IPS-20b (cell line): ENCODE measurements around the gene SLC6A9.

Experiments used
- H3K27ac ChIP-seq: one replicate; pipeline ENCODE4 v1.5.1; 2013; ENCODE audit warnings: low read length
- H3K27me3 ChIP-seq: 2 replicates; pipeline ENCODE4 v1.6.1; 2013; ENCODE audit warnings: mild to moderate bottlenecking, low read length, inconsistent platforms; ENCODE audit not compliant: insufficient read depth
- H3K36me3 ChIP-seq: 2 replicates; pipeline ENCODE4 v1.6.1; 2013; ENCODE audit warnings: low read depth, mild to moderate bottlenecking, inconsistent platforms, low read length, moderate library complexity; ENCODE audit not compliant: insufficient read depth
- H3K4me1 ChIP-seq: 2 replicates; pipeline ENCODE4 v1.6.1; 2013; ENCODE audit warnings: mild to moderate bottlenecking, control low read depth, inconsistent platforms, low read length, moderate library complexity; ENCODE audit not compliant: insufficient read depth
- H3K4me3 ChIP-seq: 2 replicates; pipeline ENCODE4 v1.5.1; 2013; ENCODE audit warnings: mild to moderate bottlenecking, low read length, inconsistent platforms
- H3K9ac ChIP-seq: 2 replicates; pipeline ENCODE4 v1.6.1; 2013; ENCODE audit warnings: low read depth, mild to moderate bottlenecking, inconsistent platforms, low read length, moderate library complexity
- H3K9me3 ChIP-seq: 2 replicates; pipeline ENCODE4 v1.6.1; 2013; ENCODE audit warnings: mild to moderate bottlenecking, low read depth, low read length, inconsistent platforms; ENCODE audit not compliant: insufficient read depth

The SLC6A9 gene

DNA sequence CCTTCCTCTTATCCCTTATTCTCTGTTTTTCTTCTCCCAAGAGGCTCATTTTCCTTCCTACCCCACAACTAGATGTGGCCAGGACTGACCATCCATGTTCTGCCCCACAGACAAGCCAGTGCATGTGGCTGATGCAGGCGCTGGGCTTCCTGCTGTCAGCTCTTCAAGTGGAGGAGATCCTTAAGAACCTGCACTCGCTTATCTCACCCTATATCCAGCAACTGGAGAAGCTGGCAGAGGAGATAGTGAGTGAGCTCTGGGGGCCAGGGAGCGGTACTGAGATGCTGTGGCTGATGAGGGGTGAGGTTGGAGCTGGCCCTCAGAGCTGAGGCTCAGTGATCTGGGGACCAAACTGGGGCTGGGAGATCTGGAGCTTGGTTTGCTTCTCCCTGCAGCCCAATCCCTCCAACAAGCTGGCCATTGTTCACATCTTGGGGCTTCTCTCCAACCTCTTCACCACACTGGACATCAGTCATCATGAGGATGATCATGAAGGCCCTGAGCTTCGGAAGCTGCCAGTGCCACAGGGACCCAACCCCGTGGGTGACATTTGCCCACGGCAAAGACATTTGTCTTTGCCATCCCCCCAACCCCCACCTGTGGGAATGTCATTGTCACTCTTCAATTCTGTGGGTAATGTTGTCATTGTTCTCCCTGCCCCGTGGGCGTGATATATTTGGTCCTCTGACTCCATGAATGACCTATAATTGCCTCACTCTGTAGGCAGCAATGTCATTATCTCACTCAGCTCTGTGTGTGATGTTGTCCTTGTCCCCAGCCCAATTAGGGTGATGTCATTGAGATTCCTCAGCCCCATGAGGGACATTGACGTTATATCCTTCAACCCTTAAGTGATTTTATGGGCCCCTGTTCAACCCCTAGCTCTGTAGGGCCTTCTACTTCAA lies 72.7 kb downstream of the SLC6A9 start:
- no peaks in the 10 kb centered on the region for H3K9me3 ChIP-seq
- no peak overlapping the region for H3K4me3 ChIP-seq
- no peaks in the 10 kb centered on the region for H3K4me1 ChIP-seq
- H3K27ac ChIP-seq: no peak overlapping the region
- H3K9ac ChIP-seq: no peak overlapping the region
- H3K36me3 ChIP-seq: peaks cover 26% of the 10 kb centered on the region
- no peaks in the 10 kb centered on the region for H3K27me3 ChIP-seq

DNA sequence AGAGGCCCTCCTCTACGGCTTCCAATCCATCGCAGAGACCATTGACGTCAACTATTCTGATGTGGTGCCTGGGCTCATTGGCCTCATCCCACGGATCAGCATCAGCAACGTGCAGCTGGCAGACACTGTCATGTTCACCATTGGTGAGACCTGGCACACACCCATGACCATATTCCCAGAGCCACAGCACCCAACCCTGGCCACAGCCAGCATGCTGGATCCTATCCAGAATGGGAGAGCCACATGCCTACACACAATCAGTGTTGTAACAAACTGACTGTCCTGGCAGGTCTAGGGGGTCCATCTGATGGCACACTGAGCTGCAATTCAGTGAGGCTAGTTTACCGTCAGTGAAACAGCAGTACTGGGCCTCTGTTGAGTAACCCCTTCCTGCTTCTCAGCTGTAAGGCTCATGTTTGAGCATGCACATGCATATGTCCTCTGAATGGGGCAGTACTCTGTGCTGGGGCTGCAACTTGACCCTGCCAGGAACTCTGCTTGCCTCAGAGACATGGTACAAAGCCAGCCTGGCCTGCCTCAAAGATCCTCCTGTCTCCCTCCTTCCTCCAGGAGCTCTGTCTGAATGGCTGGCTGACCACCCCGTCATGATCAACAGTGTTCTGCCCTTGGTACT lies 73.7 kb downstream of the SLC6A9 start:
- Histone ChIP-seq H3K27me3 (no peaks in the 10 kb centered on the region), H3K9ac (no peak overlapping the region), H3K4me1 (no peaks in the 10 kb centered on the region), H3K36me3 (peaks cover 26% of the 10 kb centered on the region), H3K9me3 (no peaks in the 10 kb centered on the region), H3K4me3 (no peak overlapping the region), H3K27ac (no peak overlapping the region)

DNA sequence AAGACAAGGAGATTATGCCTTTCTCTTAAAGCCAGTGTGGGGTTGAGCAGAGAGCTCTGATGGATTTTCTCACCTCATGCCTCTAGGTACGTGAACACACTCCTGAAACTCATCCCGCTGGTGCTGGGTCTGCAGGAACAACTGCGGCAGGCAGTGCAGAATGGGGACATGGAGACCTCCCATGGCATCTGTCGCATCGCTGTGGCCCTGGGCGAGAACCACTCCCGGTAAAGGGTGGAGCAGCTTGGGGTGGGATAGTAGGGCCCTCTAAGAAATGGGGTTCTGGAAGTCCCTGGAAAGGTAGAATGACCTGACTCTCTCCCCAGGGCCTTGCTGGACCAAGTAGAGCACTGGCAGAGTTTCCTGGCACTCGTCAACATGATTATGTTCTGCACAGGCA lies 75.0 kb downstream of the SLC6A9 start:
- no peaks in the 10 kb centered on the region for H3K27me3 ChIP-seq
- no peaks in the 10 kb centered on the region for H3K9me3 ChIP-seq
- no peaks in the 10 kb centered on the region for H3K4me1 ChIP-seq
- H3K27ac ChIP-seq: no peak overlapping the region
- no peak overlapping the region for H3K9ac ChIP-seq
- H3K36me3 ChIP-seq: peaks cover 18% of the 10 kb centered on the region; the same call in 1 of the 2 replicates
- no peak overlapping the region for H3K4me3 ChIP-seq

DNA sequence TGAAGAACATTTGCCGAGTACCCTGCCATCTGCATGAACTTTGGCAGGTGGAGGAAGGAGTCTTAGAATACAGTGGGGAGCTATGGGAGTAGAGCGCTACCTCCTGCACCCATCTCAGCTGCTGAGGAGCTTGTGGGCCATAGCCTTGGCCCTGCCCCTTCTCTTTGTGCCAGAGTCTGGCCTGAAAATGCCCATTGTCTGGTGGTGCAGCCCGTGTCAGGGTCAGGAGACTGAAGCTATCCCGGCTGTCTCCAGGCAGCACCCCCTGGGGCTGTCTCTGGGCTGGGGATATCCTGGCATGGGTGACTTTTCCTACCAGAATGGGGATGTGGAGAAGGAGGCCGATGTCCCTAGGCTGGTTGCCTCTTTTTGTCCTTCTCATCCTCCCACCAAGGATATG lies 77.2 kb downstream of the SLC6A9 start:
- no peaks in the 10 kb centered on the region for H3K27me3 ChIP-seq
- H3K36me3 ChIP-seq: peaks cover 24% of the 10 kb centered on the region; the same call in 1 of the 2 replicates
- H3K27ac ChIP-seq: no peak overlapping the region
- H3K4me3 ChIP-seq: no peak overlapping the region
- H3K9ac ChIP-seq: no peak overlapping the region
- no peaks in the 10 kb centered on the region for H3K9me3 ChIP-seq
- no peaks in the 10 kb centered on the region for H3K4me1 ChIP-seq

DNA sequence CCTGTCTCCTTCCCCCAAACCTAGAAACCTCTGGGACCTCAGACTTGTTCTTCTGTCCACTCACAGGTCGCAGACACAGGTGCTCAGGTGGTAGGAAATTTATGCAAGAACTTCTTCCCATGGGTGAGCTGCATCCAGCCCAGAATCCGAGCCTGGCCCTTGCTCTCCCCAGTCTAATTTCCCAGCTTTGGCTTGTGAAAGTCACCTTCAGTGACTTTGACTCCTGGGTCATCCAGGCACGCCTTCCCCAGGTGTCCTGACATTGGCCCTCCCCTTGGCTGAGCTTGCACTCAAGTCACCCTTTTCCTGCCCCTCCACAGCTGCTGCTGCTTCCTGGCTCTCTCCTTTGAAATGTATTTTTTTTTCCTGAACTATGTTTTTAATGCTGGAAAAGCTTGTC lies 77.9 kb downstream of the SLC6A9 start:
- Histone ChIP-seq H3K9ac (peak overlapping the region; percentile 1; the same call in 1 of the 2 replicates), H3K27ac (no peak overlapping the region), H3K27me3 (no peaks in the 10 kb centered on the region), H3K4me1 (no peaks in the 10 kb centered on the region), H3K4me3 (no peak overlapping the region), H3K9me3 (no peaks in the 10 kb centered on the region), H3K36me3 (peaks cover 18% of the 10 kb centered on the region; the same call in 1 of the 2 replicates)

DNA sequence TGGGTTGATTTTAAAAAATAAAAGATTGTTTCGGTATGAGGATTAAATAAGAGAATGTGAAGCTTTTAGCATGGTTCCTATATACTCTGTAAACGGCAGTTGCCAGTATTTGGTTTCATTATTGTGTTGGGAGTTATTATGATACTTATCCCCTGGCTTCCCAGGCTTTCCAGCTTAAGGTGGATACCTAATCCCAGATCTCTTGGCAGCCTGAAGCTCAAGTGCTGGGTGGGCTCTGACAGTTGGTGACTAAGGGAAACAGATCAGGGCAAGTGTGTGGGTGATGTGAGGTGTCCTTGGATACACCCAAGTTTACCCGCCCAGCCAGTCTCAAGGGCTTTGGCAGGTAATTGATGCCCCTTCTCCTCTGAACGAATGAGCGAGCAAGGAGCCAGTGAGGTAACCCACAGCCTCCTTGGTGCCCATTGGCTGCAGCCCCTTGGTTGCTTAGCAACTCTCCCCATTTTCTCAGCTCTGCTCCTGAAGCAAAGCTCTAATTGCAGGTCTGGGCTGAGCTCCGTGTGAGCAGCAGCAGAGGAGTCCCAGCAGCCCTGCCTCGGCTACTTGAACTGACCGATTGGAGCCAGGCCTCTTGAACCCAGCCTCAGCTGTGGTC lies 78.4 kb downstream of the SLC6A9 start:
- peak overlapping the region; percentile 1; the same call in 1 of the 2 replicates for H3K9ac ChIP-seq
- H3K4me3 ChIP-seq: no peak overlapping the region
- H3K27me3 ChIP-seq: no peaks in the 10 kb centered on the region
- peaks cover 3% of the 10 kb centered on the region; the same call in 1 of the 2 replicates for H3K4me1 ChIP-seq
- no peaks in the 10 kb centered on the region for H3K9me3 ChIP-seq
- no peak overlapping the region for H3K27ac ChIP-seq
- H3K36me3 ChIP-seq: peaks cover 13% of the 10 kb centered on the region; the same call in 1 of the 2 replicates

DNA sequence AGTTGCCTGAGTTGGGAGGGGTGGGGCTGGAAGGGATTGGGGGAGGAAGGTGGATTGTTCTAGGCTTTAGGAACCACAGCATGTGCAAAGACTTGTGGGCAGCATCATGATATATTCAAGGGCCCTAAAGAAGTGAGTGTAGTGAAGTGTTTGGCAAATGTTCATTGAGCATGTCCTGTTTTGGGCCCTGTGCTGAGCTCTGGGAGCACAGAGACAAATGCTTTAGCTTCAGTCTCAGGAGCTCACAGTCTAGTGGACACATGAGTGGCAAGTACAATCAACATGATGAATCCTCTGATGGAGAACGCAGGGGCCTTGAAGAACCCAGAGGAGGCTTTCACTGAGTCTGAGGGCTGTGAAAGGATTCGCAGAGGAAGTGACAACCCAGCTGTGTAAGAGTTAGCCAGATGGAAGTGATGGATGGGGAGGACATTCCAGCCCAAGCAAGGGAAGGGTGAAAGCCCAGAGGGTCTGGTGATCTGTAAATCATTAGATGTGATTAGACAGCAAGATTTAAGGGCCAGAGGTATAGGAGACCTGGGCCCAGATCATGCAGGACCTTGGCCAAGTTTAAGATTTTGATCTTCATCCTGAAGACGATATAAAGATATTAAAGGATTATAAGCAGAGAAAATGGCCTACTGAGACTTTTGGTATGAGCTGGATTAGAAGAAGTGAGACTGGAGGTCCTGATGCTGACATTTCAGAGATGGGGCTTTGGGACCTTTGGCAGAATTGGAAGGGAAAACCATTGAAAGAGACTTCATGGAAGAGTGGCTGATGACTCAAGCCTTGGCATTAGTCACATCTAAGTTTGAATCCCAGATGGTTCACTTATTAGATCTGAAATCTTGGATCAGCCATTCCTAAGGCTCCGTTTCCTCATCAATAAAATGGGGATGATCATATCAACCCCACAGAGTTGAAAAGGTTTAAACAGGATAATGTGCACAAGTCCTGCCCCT lies 80.0 kb downstream of the SLC6A9 start:
- no peak overlapping the region for H3K27ac ChIP-seq
- H3K27me3 ChIP-seq: no peaks in the 10 kb centered on the region
- H3K9ac ChIP-seq: no peak overlapping the region
- H3K4me3 ChIP-seq: no peak overlapping the region
- H3K4me1 ChIP-seq: peaks cover 6% of the 10 kb centered on the region; the same call in 1 of the 2 replicates
- H3K36me3 ChIP-seq: peaks cover 13% of the 10 kb centered on the region; the same call in 1 of the 2 replicates
- no peaks in the 10 kb centered on the region for H3K9me3 ChIP-seq

DNA sequence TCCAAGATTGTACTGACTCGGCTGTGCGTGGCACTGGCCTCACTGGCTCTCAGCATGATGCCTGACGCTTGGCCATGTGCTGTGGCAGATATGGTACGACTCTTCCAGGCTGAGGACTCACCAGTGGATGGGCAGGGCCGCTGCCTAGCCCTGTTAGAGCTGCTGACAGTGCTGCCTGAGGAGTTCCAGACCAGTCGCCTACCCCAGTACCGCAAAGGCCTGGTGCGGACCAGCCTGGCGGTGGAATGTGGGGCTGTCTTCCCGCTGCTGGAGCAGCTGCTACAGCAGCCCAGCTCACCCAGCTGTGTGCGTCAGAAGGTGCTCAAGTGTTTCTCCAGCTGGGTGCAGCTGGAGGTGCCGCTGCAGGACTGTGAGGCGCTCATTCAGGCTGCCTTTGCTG lies 81.6 kb downstream of the SLC6A9 start:
- H3K36me3 ChIP-seq: peaks cover 13% of the 10 kb centered on the region; the same call in 1 of the 2 replicates

DNA sequence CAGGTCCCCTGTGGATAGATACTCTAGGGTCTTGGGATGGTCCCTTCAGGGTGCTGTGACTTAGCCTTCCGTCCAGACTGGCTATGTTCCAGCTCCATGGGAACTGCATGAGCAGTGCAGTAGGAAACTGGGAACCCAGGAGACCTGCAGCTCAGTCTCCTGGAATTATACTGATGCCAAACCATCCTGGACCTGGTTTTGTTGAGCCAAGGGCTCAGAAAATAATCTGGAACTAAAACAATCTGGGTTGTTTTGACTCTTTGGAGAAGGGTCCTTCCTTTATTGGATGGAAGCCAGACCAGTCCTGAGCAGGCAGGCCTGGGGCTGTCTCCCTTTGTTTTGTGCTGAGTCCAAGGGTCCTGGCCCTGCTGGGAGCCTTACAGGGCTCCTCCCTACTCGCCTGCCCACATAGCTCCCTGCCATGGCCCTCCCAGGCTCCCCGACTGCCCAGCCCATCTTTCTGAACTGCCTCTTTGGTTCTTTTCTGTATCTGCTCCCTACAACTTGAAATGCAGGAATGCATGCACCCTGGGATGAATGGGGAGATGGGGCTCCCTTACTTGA lies 83.3 kb downstream of the SLC6A9 start:
- no peaks in the 10 kb centered on the region for H3K9me3 ChIP-seq
- H3K4me1 ChIP-seq: peaks cover 10% of the 10 kb centered on the region; the same call in 1 of the 2 replicates
- no peak overlapping the region for H3K9ac ChIP-seq
- peaks cover 13% of the 10 kb centered on the region; the same call in 1 of the 2 replicates for H3K36me3 ChIP-seq
- H3K27ac ChIP-seq: no peak overlapping the region
- H3K27me3 ChIP-seq: no peaks in the 10 kb centered on the region
- peak overlapping the region; percentile 94; the same call in 1 of the 2 replicates for H3K4me3 ChIP-seq

More for the DNA sequence above, 81.6 kb downstream of the SLC6A9 start:
- Histone ChIP-seq H3K27me3 (no peaks in the 10 kb centered on the region), H3K9me3 (no peaks in the 10 kb centered on the region), H3K27ac (no peak overlapping the region), H3K4me3 (no peak overlapping the region), H3K9ac (no peak overlapping the region), H3K4me1 (peaks cover 10% of the 10 kb centered on the region; the same call in 1 of the 2 replicates)

DNA sequence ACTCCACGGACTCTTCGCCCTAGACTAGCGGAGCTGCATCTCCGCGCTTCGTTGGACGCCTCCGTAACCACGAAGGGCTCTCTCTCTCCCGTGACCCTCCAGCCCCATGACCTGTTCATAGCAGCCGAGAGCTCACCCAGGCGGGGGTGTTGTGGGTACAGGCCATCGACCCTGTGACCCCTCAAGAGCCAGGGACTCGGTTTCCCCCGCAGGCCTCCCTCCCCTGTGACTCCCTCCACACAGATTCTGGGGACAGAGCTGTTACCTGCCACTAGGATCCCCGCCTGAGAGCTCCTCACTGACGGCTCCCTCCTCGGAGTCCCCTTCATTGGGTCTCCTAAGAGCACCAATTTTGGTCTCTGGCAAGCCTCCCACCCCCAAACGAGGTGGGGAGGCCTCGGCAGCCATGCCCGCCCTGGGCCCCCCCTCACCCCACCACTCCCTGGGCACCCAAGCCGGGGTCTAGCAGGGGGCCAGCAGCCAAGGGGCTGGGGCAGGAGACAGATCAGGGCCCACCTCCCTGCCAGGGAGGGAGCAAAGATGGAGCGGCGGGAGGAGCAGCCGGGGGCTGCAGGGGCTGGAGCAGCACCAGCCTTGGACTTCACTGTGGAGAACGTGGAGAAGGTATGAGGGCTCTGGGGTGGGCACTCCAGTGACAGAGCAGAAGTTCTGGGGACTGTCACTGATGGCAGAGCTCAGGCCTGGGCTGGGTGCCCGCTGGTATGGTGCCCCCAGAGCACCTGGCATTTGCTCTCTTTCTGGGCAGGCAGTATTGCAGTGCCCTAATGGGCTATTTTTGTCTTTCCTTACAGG lies 84.0 kb downstream of the SLC6A9 start:
- peak overlapping the region; percentile 87; the same call in 1 of the 2 replicates for H3K9ac ChIP-seq
- H3K27me3 ChIP-seq: no peaks in the 10 kb centered on the region
- no peaks in the 10 kb centered on the region for H3K9me3 ChIP-seq
- peak overlapping the region; percentile 41 for H3K27ac ChIP-seq
- peaks cover 13% of the 10 kb centered on the region; the same call in 1 of the 2 replicates for H3K36me3 ChIP-seq
- H3K4me1 ChIP-seq: peaks cover 10% of the 10 kb centered on the region; the same call in 1 of the 2 replicates
- peak overlapping the region; percentile 94 for H3K4me3 ChIP-seq
